B cell (primary cell): Measurements from ENCODE around the gene AIG1. TPM values are rescaled to one million over a fixed set of nuclear protein-coding genes. Genes with fewer than 3 reads are reported as not detected.

Experiments
- ATAC-seq: fragments of 200-7000 bp; cut with Tn5 transposase; one replicate; pipeline ENCODE4 v1.10.0; 2021; ENCODE audit warnings: low read depth, mild to moderate bottlenecking, moderate number of reproducible peaks, moderate library complexity
- CTCF ChIA-PET: fragments of 350-600 bp; sonication (Branson Sonifier 250); formaldehyde crosslinking; loops from one replicate; lab custom pipeline; 2021; ENCODE audit warnings: antibody characterized with exemption, inconsistent platforms; lab: Charles Lee
- POLR2A ChIA-PET: fragments of 350-600 bp; sonication (Branson Sonifier 250); formaldehyde crosslinking; loops from one replicate; lab custom pipeline; 2021; ENCODE audit warnings: antibody characterized with exemption; lab: Charles Lee
- DNase-seq: peaks from one replicate; pipeline ENCODE4 v3.0.0; 2013
- H2AFZ ChIP-seq: 2 replicates; pipeline ENCODE4 v1.6.1; 2012; ENCODE audit warnings: mild to moderate bottlenecking, low read depth, low read length; ENCODE audit not compliant: insufficient read depth, poor library complexity, severe bottlenecking
- H3K27ac ChIP-seq, 2 donors: 1 replicate in 1 of 2; 2 replicates in 1 of 2; pipeline ENCODE4 v1.5.1; 2012 to 2013; ENCODE audit warnings: low read length in 2 of 2, mild to moderate bottlenecking in 2 of 2, moderate library complexity in 1 of 2
- H3K27me3 ChIP-seq, 4 experiments: fragments of 200-600 bp in 1 of 4; sonication (generic) in 1 of 4; replicated peaks in 1 of 4; 1 replicate in 2 of 4; 2 replicates in 2 of 4; pipeline versions ENCODE4 v1.6.1 to v1.7.0; 2013 to 2016; ENCODE audit warnings: low read length in 3 of 4, mild to moderate bottlenecking in 2 of 4, mixed read lengths in 1 of 4, moderate library complexity in 1 of 4; ENCODE audit not compliant: insufficient read depth in 4 of 4, control insufficient read depth in 3 of 4; ENCODE audit errors: control extremely low read depth in 1 of 4
- H3K36me3 ChIP-seq, 2 experiments: replicated peaks in 1 of 2; 1 replicate in 1 of 2; 2 replicates in 1 of 2; pipeline versions ENCODE4 v1.6.1 to v1.7.1; 2013; ENCODE audit warnings: low read length in 1 of 2; ENCODE audit not compliant: insufficient read depth in 2 of 2, control insufficient read depth in 1 of 2; ENCODE audit errors: control extremely low read depth in 1 of 2, extremely low read depth in 1 of 2
- H3K4me1 ChIP-seq, 2 donors: fragments of 200-600 bp in 1 of 2; sonication (generic) in 1 of 2; 1 replicate in 1 of 2; 2 replicates in 1 of 2; pipeline versions ENCODE4 v1.5.1 to v1.6.1; 2013 to 2017; ENCODE audit warnings: low read length in 2 of 2; ENCODE audit not compliant: control insufficient read depth in 2 of 2, insufficient read depth in 2 of 2
- H3K4me2 ChIP-seq: replicated peaks from 2 replicates; pipeline ENCODE3; 2012; ENCODE audit warnings: mild to moderate bottlenecking, low read depth, low read length; ENCODE audit not compliant: poor library complexity, severe bottlenecking
- H3K4me3 ChIP-seq, 5 experiments: fragments of 200-600 bp in 1 of 5; sonication (generic) in 1 of 5; 1 replicate in 3 of 5; 2 replicates in 2 of 5; pipeline versions ENCODE4 v1.5.1 to v1.7.0; 2011 to 2016; ENCODE audit warnings: low read length in 4 of 5, mild to moderate bottlenecking in 4 of 5, low read depth in 2 of 5, control low read depth in 1 of 5, moderate library complexity in 1 of 5; ENCODE audit not compliant: insufficient read depth in 1 of 5; ENCODE audit errors: control extremely low read depth in 1 of 5, extremely low read depth in 1 of 5
- H3K79me2 ChIP-seq: fragments of 200-600 bp; sonication (generic); one replicate; pipeline ENCODE4 v1.6.0; 2016; ENCODE audit warnings: low read length; ENCODE audit not compliant: control insufficient read depth, insufficient read depth
- H3K9ac ChIP-seq: fragments of 200-600 bp; sonication (generic); 2 replicates; pipeline ENCODE4 v1.6.1; 2017; ENCODE audit warnings: mild to moderate bottlenecking, low read length, moderate library complexity
- H3K9me3 ChIP-seq, 3 donors: one replicate each; pipeline versions ENCODE4 v1.6.1 to v1.7.1; 2013; ENCODE audit warnings: low read length in 2 of 3; ENCODE audit not compliant: control insufficient read depth in 2 of 3, insufficient read depth in 1 of 3; ENCODE audit errors: control extremely low read depth in 1 of 3
- H4K20me1 ChIP-seq: 2 replicates; pipeline ENCODE4 v1.6.0; 2012; ENCODE audit warnings: mild to moderate bottlenecking, low read length; ENCODE audit not compliant: insufficient read depth, control insufficient read depth, poor library complexity, severe bottlenecking
- H3K27ac Mint-ChIP-seq: one replicate; pipeline ENCODE4 v1.8.0; 2021; ENCODE audit warnings: mixed read lengths
- H3K27me3 Mint-ChIP-seq: one replicate; pipeline ENCODE4 v1.8.0; 2021; ENCODE audit warnings: mixed read lengths
- H3K4me1 Mint-ChIP-seq: one replicate; pipeline ENCODE4 v1.8.0; 2021; ENCODE audit warnings: mixed read lengths
- H3K4me3 Mint-ChIP-seq: one replicate; pipeline ENCODE4 v1.8.0; 2021; ENCODE audit warnings: mixed read lengths
- H3K9me3 Mint-ChIP-seq: one replicate; pipeline ENCODE4 v1.8.0; 2022; ENCODE audit warnings: mixed read lengths; ENCODE audit not compliant: insufficient read depth
- CTCF ChIP-seq: fragments of 200-600 bp; IDR thresholded peaks from one replicate; pipeline ENCODE4 v1.8.0; 2022; ENCODE audit warnings: antibody characterized with exemption, mild to moderate bottlenecking
- EZH2 ChIP-seq: IDR thresholded peaks from 2 replicates; pipeline ENCODE4 v1.6.1; 2012; ENCODE audit warnings: borderline replicate concordance, low read depth, mild to moderate bottlenecking, moderate library complexity, low read length; ENCODE audit not compliant: insufficient read depth, poor library complexity, severe bottlenecking
- WGBS: methylation state at CpG from one replicate; pipeline ENCODE4 v1.1.5; 2013; ENCODE audit warnings: missing lambda C conversion rate; ENCODE audit not compliant: insufficient coverage; 5-methylcytosine and 5-hydroxymethylcytosine counted together
- intact Hi-C: fragments of 100-400 bp; cut with micrococcal nuclease; formaldehyde crosslinking; loops from one replicate; pipeline ENCODE4 v1.10.0; 2022
- polyA plus RNA-seq: library from polyadenylated mRNA; depleted of rRNA; stranded (reverse); fragments of >200 nt; gene quantifications from 2 replicates; pipeline ENCODE4 v1.2.3, GENCODE V29; 2012
- total RNA-seq, 2 donors: library from RNA; stranded (reverse); fragments of 120-200 nt in 1 of 2; gene quantifications; 1 replicate in 1 of 2; 2 replicates in 1 of 2; pipeline versions ENCODE4 v1.2.3 to v1.2.4, GENCODE V29; 2013 to 2022

Gene AIG1
- total and polyA plus RNA-seq, 2 donors (not counting 1 experiment from before 2014, with no cell fraction given): 7.0 to 9.0 TPM

GRCh38 chr6:143368426-143368825, 307.7 kb downstream of the AIG1 start:
- no peak overlapping the region for H2AFZ ChIP-seq
- no peak overlapping the region for H3K4me3 ChIP-seq
- no peaks in the 10 kb centered on the region for H3K27me3 ChIP-seq
- Mint-ChIP-seq H3K27me3 (no peaks in the 10 kb centered on the region), H3K4me1 (no peaks in the 10 kb centered on the region), H3K9me3 (no peaks in the 10 kb centered on the region), H3K4me3 (no peak overlapping the region), H3K27ac (no peak overlapping the region)
- DNase-seq (no peak), ATAC-seq (no peak)
- H3K27ac ChIP-seq: no peak overlapping the region
- H3K36me3 ChIP-seq: no peaks in the 10 kb centered on the region
- H3K4me1 ChIP-seq: no peaks in the 10 kb centered on the region
- TF ChIP-seq CTCF (no peak), EZH2 (no peak)
- whole genome bisulfite sequencing: no CpG with 5 or more reads among the region's 2 CpGs
- intact Hi-C loops: no loop called here
- H3K4me2 ChIP-seq: no peak overlapping the region
- POLR2A ChIA-PET: no interaction called here
- no peak overlapping the region for H3K9ac ChIP-seq
- CTCF ChIA-PET: no interaction called here
- no peaks in the 10 kb centered on the region for H3K9me3 ChIP-seq
- no peaks in the 10 kb centered on the region for H4K20me1 ChIP-seq
- no peaks in the 10 kb centered on the region for H3K79me2 ChIP-seq

- no peaks in the 10 kb centered on the region for H3K79me2 ChIP-seq
- Mint-ChIP-seq H3K27me3 (no peaks in the 10 kb centered on the region), H3K4me3 (no peak overlapping the region), H3K4me1 (no peaks in the 10 kb centered on the region), H3K9me3 (no peaks in the 10 kb centered on the region), H3K27ac (no peak overlapping the region)
- 100% methylated on average over 2 of the region's 3 CpGs for WGBS
- H3K36me3 ChIP-seq: no peaks in the 10 kb centered on the region
- H3K9me3 ChIP-seq: no peaks in the 10 kb centered on the region
- H3K4me3 ChIP-seq: no peak overlapping the region
- ChIA-PET CTCF (interaction anchor here (1.5 kb wide), 1 partner anchor 677 kb away, joined by 3 read pairs; no protein-coding TSS in a partner anchor), POLR2A (no interaction called here)
- DNase-seq: no peak
- no peak for ATAC-seq
- H4K20me1 ChIP-seq: no peaks in the 10 kb centered on the region
- TF ChIP-seq CTCF: no peak
- no peak for TF ChIP-seq EZH2
- no peak overlapping the region for H3K27ac ChIP-seq
- H3K9ac ChIP-seq: no peak overlapping the region
- no peak overlapping the region for H3K4me2 ChIP-seq
- H3K4me1 ChIP-seq: no peaks in the 10 kb centered on the region
- no peaks in the 10 kb centered on the region for H3K27me3 ChIP-seq
- no peak overlapping the region for H2AFZ ChIP-seq
- intact Hi-C loops: no loop called here
These were observed 309.3 kb downstream of the AIG1 start for GRCh38 chr6:143369971-143370370.
